Heart right ventricle (tissue), 16 donors: ENCODE measurements around the gene ICAM5. TPM values are rescaled to one million over a fixed set of nuclear protein-coding genes. Genes with fewer than 3 reads are reported as not detected.

ENCODE experiments used
- ATAC-seq, 8 donors: fragments of 200-7000 bp; cut with Tn5 transposase; one replicate each; pipeline ENCODE4 v1.9.1; 2020; ENCODE audit warnings: mild to moderate bottlenecking in 8 of 8, moderate library complexity in 8 of 8, moderate number of reproducible peaks in 1 of 8
- DNase-seq, 2 donors: peaks; one replicate each; pipeline ENCODE4 v3.0.0-alpha.2; 2020
- H3K27ac ChIP-seq, 10 donors: fragments of 200-600 bp; sonication (generic) in 2 of 10; one replicate each; pipeline versions ENCODE4 v1.5.0 to v1.8.0; 2020 to 2022; ENCODE audit warnings: mild to moderate bottlenecking in 3 of 10
- H3K27me3 ChIP-seq, 7 donors: fragments of 200-600 bp; one replicate each; pipeline ENCODE4 v1.8.0; 2021 to 2022; ENCODE audit warnings: mild to moderate bottlenecking in 2 of 7
- H3K36me3 ChIP-seq, 9 donors: fragments of 200-600 bp; sonication (generic) in 1 of 9; one replicate each; pipeline versions ENCODE4 v1.5.0 to v1.8.0; 2020 to 2022; ENCODE audit warnings: mild to moderate bottlenecking in 2 of 9
- H3K4me1 ChIP-seq, 9 donors: fragments of 200-600 bp; sonication (generic) in 1 of 9; one replicate each; pipeline versions ENCODE4 v1.5.0 to v1.8.0; 2020 to 2022; ENCODE audit warnings: mild to moderate bottlenecking in 4 of 9
- H3K4me3 ChIP-seq, 10 donors: fragments of 200-600 bp; sonication (generic) in 2 of 10; one replicate each; pipeline versions ENCODE4 v1.5.0 to v1.8.0; 2020 to 2022; ENCODE audit warnings: mild to moderate bottlenecking in 7 of 10, moderate library complexity in 2 of 10
- H3K9me3 ChIP-seq, 11 donors: fragments of 200-600 bp in 10 of 11; sonication (generic) in 2 of 11; one replicate each; pipeline versions ENCODE4 v1.5.0 to v1.8.0; 2013 to 2022; ENCODE audit warnings: mild to moderate bottlenecking in 2 of 11, control low read depth in 1 of 11, moderate library complexity in 1 of 11
- WGBS, 2 donors: extraction: QIAGEN DNeasy Blood & Tissue Kit; methylation state at CpG; one replicate each; pipeline ENCODE4 v1.1.7; 2013; ENCODE audit warnings: inconsistent platforms in 1 of 2; 5-methylcytosine and 5-hydroxymethylcytosine counted together
- intact Hi-C, 10 donors: fragments of 100-400 bp; cut with DNase I; formaldehyde crosslinking; loops; one replicate each; pipeline versions ENCODE4 v1.11.1 to v1.14.2; 2022
- polyA plus RNA-seq, 2 donors: library from polyadenylated mRNA; stranded (reverse); fragments of 200-250 nt; gene quantifications; one replicate each; pipeline ENCODE4 v1.2.3, GENCODE V29; 2013
- total RNA-seq, 10 donors: library from RNA; stranded (reverse); fragmentation: NEBNext Ultra II Directional in 3 of 10; extraction: Animal tissue kit (Norgen Biotek cat#: 25700) in 3 of 10; gene quantifications; one replicate each; pipeline versions ENCODE4 v1.2.1 to v1.2.4, GENCODE V29; 2021 to 2023
- TF ChIP-seq, protein P1 (sequence below), 9 donors: fragments of 200-600 bp; sonication (generic) in 2 of 9; IDR thresholded peaks; one replicate each; pipeline versions ENCODE4 v1.5.0 to v1.8.0; 2021 to 2022; ENCODE audit warnings: antibody characterized with exemption in 9 of 9, mild to moderate bottlenecking in 5 of 9, moderate library complexity in 1 of 9
- donor health status: Arrhythmogenic right ventricular cardiomyopathy.
- donor health status: ischemic (EF 13 %, LVEDD 7.1; RV severe dilation, severe dysfunction).
- donor health status: healthy with polysubstance abuse.
- donor health status: DM: no; HTN: yes; CAD: no.
- donor health status: DM: no; HTN: no; CAD: no.
- donor health status: ischemic (EF 25% LVEDD 6.9; RV normal size, moderate dysfunction).
- donor health status: ischemic (EF 25% LVEDD 5.7; RV mildly dilated, moderate dysfunction).
- donor health status: healthy.
- donor health status: DM: yes; HTN: yes; CAD: no.
- donor health status: Ischemic cardiomyopathy.
- donor health status: ischemic (EF 35%, LVEDD 5.7; RV mildly dilated, moderate dysfunction).
- donor health status: nonischemic (EF 11% LVEDD 7.7; RV severe dilation, severe dysfunction).
- donor health status: DM: yes; HTN: yes; CAD: no.
- donor health status: PGD.
- donor health status: ischemic (EF 29% LVEDD 5.4; RV normal size, mild dysfunction).
- donor health status: nonischemic (EF 23%, LVEDD 6.1; RV moderate dilation, normal function).

Gene ICAM5
- total and polyA plus RNA-seq, 12 donors = 0.18 to 1.0 (median 0.37) TPM; not detected in 3

DNA sequence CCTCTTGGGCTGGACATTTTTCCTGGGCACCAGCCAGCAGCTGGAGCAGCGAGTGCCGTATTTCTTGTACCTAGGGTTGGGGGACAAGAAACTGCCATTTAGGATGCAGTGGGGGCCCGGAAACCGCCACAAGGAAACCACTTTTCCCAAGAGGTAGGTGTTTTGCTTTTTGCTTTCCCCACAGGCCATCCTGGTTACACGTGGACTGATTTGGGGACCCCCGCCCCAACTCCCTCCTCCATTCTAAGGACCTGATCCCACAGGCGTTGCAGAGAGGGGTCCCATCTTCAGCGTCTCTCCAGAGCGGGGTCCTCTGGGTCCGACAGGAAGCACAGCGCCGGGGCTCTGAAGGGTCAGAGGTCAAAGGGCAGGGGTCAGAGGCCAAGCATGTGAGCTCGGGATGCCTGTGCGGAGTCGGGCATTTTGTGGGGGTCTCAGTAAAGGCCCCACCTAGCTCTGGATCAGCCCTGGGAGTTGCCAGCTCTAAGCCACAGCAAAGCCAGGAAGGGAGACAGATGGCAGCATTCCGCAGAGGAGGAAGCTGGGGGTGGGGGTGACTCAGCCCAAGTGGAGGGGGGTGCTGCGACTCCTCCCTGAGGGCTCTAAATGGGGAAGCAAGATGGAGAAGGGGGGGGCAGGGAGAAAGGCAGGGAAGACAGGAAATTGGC is 15.5 kb downstream of the ICAM5 start:
- ATAC-seq (peak in 7 of 8 donors; percentile 18 to 77 (median 43)), DNase-seq (peak in 1 of 2 donors; percentile 55)
- Histone ChIP-seq H3K36me3 (peaks cover 0 to 15% (median 0%) of the 10 kb centered on the region in 9 donors), H3K27me3 (peaks cover 0 to 15% (median 0%) of the 10 kb centered on the region in 7 donors), H3K4me1 (peaks cover 0 to 23% (median 0%) of the 10 kb centered on the region in 9 donors), H3K4me3 (peak overlapping the region in 1 of 10 donors; percentile 22), H3K9me3 (no peaks in the 10 kb centered on the region), H3K27ac (peak overlapping the region in 1 of 10 donors; percentile 78)
- WGBS, 2 donors = 83 to 86% methylated on average over 17 of the region's 17 CpGs
- TF ChIP-seq, protein P1, sequence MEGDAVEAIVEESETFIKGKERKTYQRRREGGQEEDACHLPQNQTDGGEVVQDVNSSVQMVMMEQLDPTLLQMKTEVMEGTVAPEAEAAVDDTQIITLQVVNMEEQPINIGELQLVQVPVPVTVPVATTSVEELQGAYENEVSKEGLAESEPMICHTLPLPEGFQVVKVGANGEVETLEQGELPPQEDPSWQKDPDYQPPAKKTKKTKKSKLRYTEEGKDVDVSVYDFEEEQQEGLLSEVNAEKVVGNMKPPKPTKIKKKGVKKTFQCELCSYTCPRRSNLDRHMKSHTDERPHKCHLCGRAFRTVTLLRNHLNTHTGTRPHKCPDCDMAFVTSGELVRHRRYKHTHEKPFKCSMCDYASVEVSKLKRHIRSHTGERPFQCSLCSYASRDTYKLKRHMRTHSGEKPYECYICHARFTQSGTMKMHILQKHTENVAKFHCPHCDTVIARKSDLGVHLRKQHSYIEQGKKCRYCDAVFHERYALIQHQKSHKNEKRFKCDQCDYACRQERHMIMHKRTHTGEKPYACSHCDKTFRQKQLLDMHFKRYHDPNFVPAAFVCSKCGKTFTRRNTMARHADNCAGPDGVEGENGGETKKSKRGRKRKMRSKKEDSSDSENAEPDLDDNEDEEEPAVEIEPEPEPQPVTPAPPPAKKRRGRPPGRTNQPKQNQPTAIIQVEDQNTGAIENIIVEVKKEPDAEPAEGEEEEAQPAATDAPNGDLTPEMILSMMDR (IDR thresholded peaks at IDR 0.05) = no peak
- intact Hi-C loops = no loop called here

DNA sequence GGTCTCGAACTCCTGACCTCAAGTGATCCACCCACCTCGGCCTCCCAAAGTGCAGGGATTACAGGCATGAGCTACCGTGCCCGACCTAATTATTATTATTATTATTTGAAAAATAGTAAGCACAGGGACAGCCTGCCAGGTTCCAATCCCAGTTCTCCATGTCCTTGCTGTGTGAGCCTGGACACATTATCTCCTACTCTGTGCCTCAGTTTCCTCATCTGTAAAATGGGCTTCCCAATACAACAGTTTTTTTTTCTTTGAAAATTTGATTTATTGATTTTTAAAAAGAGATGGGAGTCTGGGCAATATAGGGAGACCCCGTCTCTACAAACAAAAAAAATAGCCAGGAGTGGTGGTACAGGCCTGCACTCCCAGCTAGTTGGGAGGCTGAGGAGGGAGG is 16.6 kb downstream of the ICAM5 start:
- WGBS, 2 donors = 92 to 96% methylated on average over 5 of the region's 5 CpGs
- Histone ChIP-seq H3K4me3 (no peak overlapping the region), H3K36me3 (peaks cover 0 to 20% (median 0%) of the 10 kb centered on the region in 9 donors), H3K4me1 (peaks cover 0 to 21% (median 0%) of the 10 kb centered on the region in 9 donors), H3K27ac (no peak overlapping the region), H3K9me3 (no peaks in the 10 kb centered on the region), H3K27me3 (peaks cover 0 to 7% (median 0%) of the 10 kb centered on the region in 7 donors)
- ATAC-seq (no peak), DNase-seq (no peak)
- intact Hi-C loops = no loop called here
- TF ChIP-seq, protein P1 (IDR thresholded peaks at IDR 0.05) = no peak

DNA sequence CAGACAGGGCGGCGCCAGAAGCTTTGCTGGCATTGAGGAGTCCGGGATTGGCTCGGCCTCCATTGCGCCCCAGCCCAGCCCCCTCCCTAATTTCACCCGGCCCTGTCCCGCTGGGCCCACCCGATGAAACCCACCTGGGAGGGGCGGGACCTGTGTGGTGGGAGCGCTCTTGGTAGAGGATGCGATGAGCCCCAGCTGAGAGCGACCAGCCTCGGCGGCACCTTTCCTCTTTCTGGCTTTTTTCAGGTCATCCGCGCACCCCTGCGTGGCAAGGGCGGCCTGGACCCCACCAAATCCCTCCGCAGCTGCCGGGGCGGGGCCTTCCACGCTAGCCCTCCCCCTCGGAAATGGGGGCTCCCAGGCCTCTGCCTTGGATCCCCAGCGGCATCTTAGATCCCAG is 19.7 kb downstream of the ICAM5 start, which contains the start of gene ZGLP1:
Gene ZGLP1, minus strand, starts transcription at position 393 of the 400 bp plus-strand sequence.
- intact Hi-C loops = no loop called here

More for the DNA sequence above, 19.7 kb downstream of the ICAM5 start, which contains the start of gene ZGLP1:
- no peaks in the 10 kb centered on the region for H3K27me3 ChIP-seq
- DNase-seq (no peak), ATAC-seq (no peak)
- H3K4me3 ChIP-seq = no peak within 1 kb of the TSS
- H3K36me3 ChIP-seq = peaks cover 0 to 34% (median 0%) of the 10 kb centered on the region in 9 donors
- H3K9me3 ChIP-seq = no peaks in the 10 kb centered on the region
- H3K27ac ChIP-seq = no peak within 1 kb of the TSS
- TF ChIP-seq, protein P1 (IDR thresholded peaks at IDR 0.05) = no peak
- peaks cover 0 to 15% (median under 1%) of the 10 kb centered on the region in 9 donors for H3K4me1 ChIP-seq
- WGBS, 2 donors = 95 to 98% methylated on average over 24 of the region's 24 CpGs
